Thyroid gland (tissue), 4 donors: ENCODE data around the gene OTULIN.

Source experiments
- CTCF ChIP-seq, 6 experiments: fragments of 200-600 bp in 3 of 6; fragments of 450-650 bp in 3 of 6; sonication (generic) in 3 of 6; IDR thresholded peaks; one replicate each; pipeline ENCODE4 v1.5.1; 2016 to 2019; ENCODE audit warnings: antibody characterized with exemption in 6 of 6, mild to moderate bottlenecking in 2 of 6, inconsistent platforms in 1 of 6, moderate library complexity in 1 of 6
- POLR2A ChIP-seq, 2 donors: fragments of 450-650 bp; IDR thresholded peaks; one replicate each; pipeline ENCODE4 v1.6.1; 2017; ENCODE audit warnings: antibody characterized with exemption in 2 of 2, mild to moderate bottlenecking in 2 of 2, moderate library complexity in 1 of 2

GRCh38 chr5:14727928-14728458 is 63.5 kb downstream of the OTULIN start:
- TF ChIP-seq CTCF (IDR thresholded peaks at IDR 0.05) (no peak), POLR2A (IDR thresholded peaks at IDR 0.05) (no peak)
